Measurements from ENCODE around the gene WASF2. TPM values are rescaled to one million over a fixed set of nuclear protein-coding genes. Genes with fewer than 3 reads are reported as not detected.

The WASF2 gene
- total and polyA plus RNA-seq, 2 of the 13 experiments (the other 11 are each of a cell fraction or from before 2014, with no cell fraction given) = 10.4 to 27.7 TPM

DNA sequence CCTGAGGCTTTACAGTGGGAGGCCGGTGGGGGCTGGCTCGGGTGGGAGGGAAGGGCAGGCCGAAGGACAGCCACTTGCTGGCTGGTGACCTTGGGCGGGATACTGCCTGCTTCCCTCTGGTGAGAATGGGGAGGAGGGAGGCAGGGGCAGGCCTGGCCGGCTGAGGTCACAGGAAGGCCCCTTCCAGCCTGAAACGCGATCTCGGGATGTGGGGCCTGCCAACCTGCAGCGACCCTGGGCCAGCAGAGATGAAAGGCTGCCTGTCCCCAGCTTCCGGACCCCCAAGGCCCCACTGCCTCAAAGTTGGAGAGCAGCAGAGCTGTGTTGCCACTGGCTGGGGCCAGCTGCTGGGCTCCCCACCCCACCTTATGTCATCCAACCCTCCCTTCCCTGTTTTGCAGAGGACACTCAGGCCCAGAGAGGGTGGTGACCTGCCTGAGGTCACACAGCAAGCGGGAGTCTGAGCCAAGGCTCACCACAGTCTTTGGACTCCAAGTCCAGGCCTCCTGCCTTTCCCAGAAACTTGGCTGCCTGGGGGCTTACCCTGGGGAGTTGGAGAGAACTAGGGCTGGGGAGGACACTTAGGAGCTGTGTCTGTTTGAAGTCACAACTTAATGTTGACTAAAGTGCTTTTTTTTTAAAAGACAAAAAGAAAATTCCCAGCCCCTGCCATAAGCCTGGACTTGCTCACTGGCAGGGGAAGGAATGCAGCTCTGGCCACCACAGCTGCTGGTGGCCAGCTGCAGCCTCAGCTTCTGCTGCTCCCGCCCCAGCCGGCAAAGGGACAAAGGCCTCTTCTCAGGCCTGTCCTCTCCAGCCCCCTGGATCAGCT lies 14.8 kb upstream of the WASF2 start (continued):
- TF ChIP-seq, protein P1, sequence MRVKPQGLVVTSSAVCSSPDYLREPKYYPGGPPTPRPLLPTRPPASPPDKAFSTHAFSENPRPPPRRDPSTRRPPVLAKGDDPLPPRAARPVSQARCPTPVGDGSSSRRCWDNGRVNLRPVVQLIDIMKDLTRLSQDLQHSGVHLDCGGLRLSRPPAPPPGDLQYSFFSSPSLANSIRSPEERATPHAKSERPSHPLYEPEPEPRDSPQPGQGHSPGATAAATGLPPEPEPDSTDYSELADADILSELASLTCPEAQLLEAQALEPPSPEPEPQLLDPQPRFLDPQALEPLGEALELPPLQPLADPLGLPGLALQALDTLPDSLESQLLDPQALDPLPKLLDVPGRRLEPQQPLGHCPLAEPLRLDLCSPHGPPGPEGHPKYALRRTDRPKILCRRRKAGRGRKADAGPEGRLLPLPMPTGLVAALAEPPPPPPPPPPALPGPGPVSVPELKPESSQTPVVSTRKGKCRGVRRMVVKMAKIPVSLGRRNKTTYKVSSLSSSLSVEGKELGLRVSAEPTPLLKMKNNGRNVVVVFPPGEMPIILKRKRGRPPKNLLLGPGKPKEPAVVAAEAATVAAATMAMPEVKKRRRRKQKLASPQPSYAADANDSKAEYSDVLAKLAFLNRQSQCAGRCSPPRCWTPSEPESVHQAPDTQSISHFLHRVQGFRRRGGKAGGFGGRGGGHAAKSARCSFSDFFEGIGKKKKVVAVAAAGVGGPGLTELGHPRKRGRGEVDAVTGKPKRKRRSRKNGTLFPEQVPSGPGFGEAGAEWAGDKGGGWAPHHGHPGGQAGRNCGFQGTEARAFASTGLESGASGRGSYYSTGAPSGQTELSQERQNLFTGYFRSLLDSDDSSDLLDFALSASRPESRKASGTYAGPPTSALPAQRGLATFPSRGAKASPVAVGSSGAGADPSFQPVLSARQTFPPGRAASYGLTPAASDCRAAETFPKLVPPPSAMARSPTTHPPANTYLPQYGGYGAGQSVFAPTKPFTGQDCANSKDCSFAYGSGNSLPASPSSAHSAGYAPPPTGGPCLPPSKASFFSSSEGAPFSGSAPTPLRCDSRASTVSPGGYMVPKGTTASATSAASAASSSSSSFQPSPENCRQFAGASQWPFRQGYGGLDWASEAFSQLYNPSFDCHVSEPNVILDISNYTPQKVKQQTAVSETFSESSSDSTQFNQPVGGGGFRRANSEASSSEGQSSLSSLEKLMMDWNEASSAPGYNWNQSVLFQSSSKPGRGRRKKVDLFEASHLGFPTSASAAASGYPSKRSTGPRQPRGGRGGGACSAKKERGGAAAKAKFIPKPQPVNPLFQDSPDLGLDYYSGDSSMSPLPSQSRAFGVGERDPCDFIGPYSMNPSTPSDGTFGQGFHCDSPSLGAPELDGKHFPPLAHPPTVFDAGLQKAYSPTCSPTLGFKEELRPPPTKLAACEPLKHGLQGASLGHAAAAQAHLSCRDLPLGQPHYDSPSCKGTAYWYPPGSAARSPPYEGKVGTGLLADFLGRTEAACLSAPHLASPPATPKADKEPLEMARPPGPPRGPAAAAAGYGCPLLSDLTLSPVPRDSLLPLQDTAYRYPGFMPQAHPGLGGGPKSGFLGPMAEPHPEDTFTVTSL (CRISPR knock-in tag; IDR thresholded peaks at IDR 0.05; ENCODE audit: borderline replicate concordance) = peak; percentile 49; the same call in 1 of the 2 replicates
- peak; percentile 64 for TF ChIP-seq KDM2A (CRISPR knock-in tag; IDR thresholded peaks at IDR 0.05; ENCODE audit: borderline replicate concordance, low read depth)
- peak; percentile 29; the same call in 1 of the 2 replicates for TF ChIP-seq GLI4 (CRISPR knock-in tag; IDR thresholded peaks at IDR 0.05; ENCODE audit: borderline replicate concordance)
- no peak for TF ChIP-seq SATB2 (CRISPR knock-in tag; IDR thresholded peaks at IDR 0.05)
- TF ChIP-seq ZNF558 (CRISPR knock-in tag; IDR thresholded peaks at IDR 0.05; ENCODE audit: borderline replicate concordance) = no peak
- TF ChIP-seq, protein P2, sequence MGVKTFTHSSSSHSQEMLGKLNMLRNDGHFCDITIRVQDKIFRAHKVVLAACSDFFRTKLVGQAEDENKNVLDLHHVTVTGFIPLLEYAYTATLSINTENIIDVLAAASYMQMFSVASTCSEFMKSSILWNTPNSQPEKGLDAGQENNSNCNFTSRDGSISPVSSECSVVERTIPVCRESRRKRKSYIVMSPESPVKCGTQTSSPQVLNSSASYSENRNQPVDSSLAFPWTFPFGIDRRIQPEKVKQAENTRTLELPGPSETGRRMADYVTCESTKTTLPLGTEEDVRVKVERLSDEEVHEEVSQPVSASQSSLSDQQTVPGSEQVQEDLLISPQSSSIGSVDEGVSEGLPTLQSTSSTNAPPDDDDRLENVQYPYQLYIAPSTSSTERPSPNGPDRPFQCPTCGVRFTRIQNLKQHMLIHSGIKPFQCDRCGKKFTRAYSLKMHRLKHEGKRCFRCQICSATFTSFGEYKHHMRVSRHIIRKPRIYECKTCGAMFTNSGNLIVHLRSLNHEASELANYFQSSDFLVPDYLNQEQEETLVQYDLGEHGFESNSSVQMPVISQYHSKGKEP (CRISPR knock-in tag; IDR thresholded peaks at IDR 0.05) = no peak
- TF ChIP-seq PCBP1 (IDR thresholded peaks at IDR 0.05; ENCODE audit: borderline replicate concordance, low read depth, low read length) = 0 out of 2 replicates have a peak, but pooled peaks have one; percentile 50
- TF ChIP-seq ZNF556 (CRISPR knock-in tag; IDR thresholded peaks at IDR 0.05; ENCODE audit: borderline replicate concordance) = no peak
- TF ChIP-seq BCL3 (CRISPR knock-in tag; IDR thresholded peaks at IDR 0.05) = peak; percentile 76; the same call in 1 of the 2 replicates
- no peak for TF ChIP-seq CEBPZ (IDR thresholded peaks at IDR 0.05; ENCODE audit: low read length)
- TF ChIP-seq ATF7 (IDR thresholded peaks at IDR 0.05) = no peak
- TF ChIP-seq ATF7 (CRISPR knock-in tag; IDR thresholded peaks at IDR 0.05) = peak; percentile 26; the same call in 1 of the 2 replicates
- TF ChIP-seq ZNF251 (CRISPR knock-in tag; IDR thresholded peaks at IDR 0.05) = no peak
- TF ChIP-seq CENPT (CRISPR knock-in tag; IDR thresholded peaks at IDR 0.05; ENCODE audit: low read depth) = 0 out of 2 replicates have a peak, but pooled peaks have one; percentile 46
- no peak for TF ChIP-seq ZNF510 (CRISPR knock-in tag; IDR thresholded peaks at IDR 0.05; ENCODE audit: low read depth)
- peak; percentile 51; the same call in 1 of the 2 replicates for TF ChIP-seq CBFB (CRISPR knock-in tag; IDR thresholded peaks at IDR 0.05)
